ENCODE results near the gene CELF1. TPM values are rescaled to one million over a fixed set of nuclear protein-coding genes. Genes with fewer than 3 reads are reported as not detected.
"Not testable (repeated sequence)": the region's sequence is repeated elsewhere in the genome, so short reads cannot be mapped to it uniquely, and the experiment has no call there.

Gene CELF1
- total RNA-seq, 2 experiments from 2014 or later = 120 to 122 TPM

DNA sequence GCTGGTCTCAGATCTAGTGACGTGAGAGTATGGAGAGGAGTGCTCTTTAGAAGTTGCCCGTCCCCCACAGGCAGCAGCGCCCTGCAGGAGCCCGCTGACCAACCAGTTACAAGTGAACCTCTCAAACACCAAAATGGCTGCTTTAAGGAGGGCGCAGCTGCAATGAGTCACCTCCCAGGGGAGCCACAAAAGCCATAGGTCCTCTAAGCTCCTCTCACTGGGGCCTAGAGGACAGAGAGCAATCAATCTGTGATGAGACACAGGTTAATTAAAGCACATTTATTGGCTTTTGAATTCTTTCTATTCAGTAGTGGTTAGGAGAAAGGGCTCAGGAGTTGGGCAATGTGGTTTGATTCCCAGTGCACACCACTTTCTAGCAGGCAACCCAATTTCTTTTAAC lies 88.4 kb downstream of the CELF1 start:
- intact Hi-C loops (cut with micrococcal nuclease) = no loop called here
- ATAC-seq = peak; percentile 30
- H3K27me3 Mint-ChIP-seq = no peaks in the 10 kb centered on the region
- peak overlapping the region; percentile 55 for H3K27ac Mint-ChIP-seq
- DNase-seq = peak; percentile 12
- no peak overlapping the region for H3K4me3 Mint-ChIP-seq
- CTCF ChIA-PET = interaction anchor here (0.7 to 1.5 kb wide), 5 partner anchors 8 to 285 kb away, joined by 3 to 5 read pairs (median 3); no protein-coding TSS in a partner anchor
- peaks cover 6% of the 10 kb centered on the region for H3K4me1 Mint-ChIP-seq (ENCODE audit: low read depth)
- TF ChIP-seq, protein P1, sequence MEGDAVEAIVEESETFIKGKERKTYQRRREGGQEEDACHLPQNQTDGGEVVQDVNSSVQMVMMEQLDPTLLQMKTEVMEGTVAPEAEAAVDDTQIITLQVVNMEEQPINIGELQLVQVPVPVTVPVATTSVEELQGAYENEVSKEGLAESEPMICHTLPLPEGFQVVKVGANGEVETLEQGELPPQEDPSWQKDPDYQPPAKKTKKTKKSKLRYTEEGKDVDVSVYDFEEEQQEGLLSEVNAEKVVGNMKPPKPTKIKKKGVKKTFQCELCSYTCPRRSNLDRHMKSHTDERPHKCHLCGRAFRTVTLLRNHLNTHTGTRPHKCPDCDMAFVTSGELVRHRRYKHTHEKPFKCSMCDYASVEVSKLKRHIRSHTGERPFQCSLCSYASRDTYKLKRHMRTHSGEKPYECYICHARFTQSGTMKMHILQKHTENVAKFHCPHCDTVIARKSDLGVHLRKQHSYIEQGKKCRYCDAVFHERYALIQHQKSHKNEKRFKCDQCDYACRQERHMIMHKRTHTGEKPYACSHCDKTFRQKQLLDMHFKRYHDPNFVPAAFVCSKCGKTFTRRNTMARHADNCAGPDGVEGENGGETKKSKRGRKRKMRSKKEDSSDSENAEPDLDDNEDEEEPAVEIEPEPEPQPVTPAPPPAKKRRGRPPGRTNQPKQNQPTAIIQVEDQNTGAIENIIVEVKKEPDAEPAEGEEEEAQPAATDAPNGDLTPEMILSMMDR (IDR thresholded peaks at IDR 0.05) = no peak
- POLR2A ChIA-PET = no interaction called here
- H3K9me3 Mint-ChIP-seq = no peaks in the 10 kb centered on the region
- peaks cover 26% of the 10 kb centered on the region for H3K36me3 Mint-ChIP-seq (ENCODE audit: low read depth)

DNA sequence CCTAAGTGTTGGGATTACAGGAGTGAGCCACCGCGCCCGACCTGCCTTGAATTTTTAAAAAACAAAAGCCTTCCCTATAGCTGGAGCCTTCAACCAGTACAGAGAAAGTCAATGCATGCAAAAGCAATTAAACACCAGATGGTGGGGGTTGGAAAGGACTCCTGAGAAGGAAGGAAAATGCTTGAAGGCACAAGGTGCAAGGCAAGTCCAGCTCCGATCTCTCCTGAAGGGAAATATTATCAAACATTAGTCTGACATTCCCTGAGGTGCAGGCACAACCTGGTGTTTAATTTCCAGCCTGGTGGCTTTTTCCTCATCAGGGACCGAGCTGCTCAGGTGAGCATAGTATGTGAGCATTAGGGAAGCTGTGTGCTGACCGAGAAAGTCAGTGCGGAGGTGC lies 91.1 kb downstream of the CELF1 start:
- no peaks in the 10 kb centered on the region for H3K9me3 Mint-ChIP-seq
- no peak overlapping the region for H3K4me3 Mint-ChIP-seq
- no peaks in the 10 kb centered on the region for H3K27me3 Mint-ChIP-seq
- ATAC-seq (no peak), DNase-seq (no peak)
- H3K27ac Mint-ChIP-seq = no peak overlapping the region
- H3K4me1 Mint-ChIP-seq (ENCODE audit: low read depth) = no peaks in the 10 kb centered on the region
- CTCF ChIA-PET = interaction anchor here (1.5 kb wide), 1 partner anchor 18 kb away, joined by 6 read pairs; no protein-coding TSS in a partner anchor
- TF ChIP-seq, protein P1 (IDR thresholded peaks at IDR 0.05) = no peak
- intact Hi-C loops (cut with micrococcal nuclease) = no loop called here
- POLR2A ChIA-PET = no interaction called here
- H3K36me3 Mint-ChIP-seq (ENCODE audit: low read depth) = peaks cover 11% of the 10 kb centered on the region

DNA sequence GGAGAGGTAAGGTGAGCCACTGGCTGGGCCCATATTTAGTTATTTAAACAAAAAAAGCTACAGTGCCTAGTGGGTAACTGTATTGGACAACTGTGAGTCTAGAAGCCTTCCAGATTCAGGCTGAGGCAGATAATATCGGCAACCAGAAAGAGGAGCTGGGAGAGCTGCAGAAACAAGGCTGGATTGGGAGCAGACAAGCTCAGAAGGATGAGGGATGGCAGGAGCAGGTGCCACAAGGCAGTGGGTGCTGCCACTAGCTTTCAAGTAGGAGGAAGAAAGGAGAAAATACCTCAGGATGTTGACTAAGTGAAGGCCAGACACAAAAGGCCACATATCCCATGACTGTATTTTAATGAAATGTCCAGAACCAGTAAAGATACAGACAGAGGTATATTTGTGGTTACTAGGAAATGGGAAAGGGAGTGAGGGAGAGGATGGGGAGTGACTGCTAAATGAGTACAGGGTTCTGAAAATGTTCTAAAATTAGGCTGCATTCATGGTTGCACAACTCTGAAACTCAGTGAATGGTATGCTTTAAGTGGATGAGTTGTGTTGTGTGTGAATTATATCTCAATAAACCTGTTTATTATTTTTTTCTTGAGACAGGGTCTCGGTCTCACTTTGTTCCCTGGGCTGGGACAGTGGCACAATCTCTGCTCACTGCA lies 92.2 kb downstream of the CELF1 start:
- ChIA-PET CTCF (no interaction called here), POLR2A (no interaction called here)
- DNase-seq = no peak
- TF ChIP-seq, protein P1 (IDR thresholded peaks at IDR 0.05) = no peak
- intact Hi-C loops (cut with micrococcal nuclease) = no loop called here
- no peak for ATAC-seq
- H3K4me3 Mint-ChIP-seq = no peak overlapping the region
- H3K36me3 Mint-ChIP-seq (ENCODE audit: low read depth) = peaks cover 8% of the 10 kb centered on the region
- no peaks in the 10 kb centered on the region for H3K4me1 Mint-ChIP-seq (ENCODE audit: low read depth)
- H3K27me3 Mint-ChIP-seq = no peaks in the 10 kb centered on the region
- H3K9me3 Mint-ChIP-seq = no peaks in the 10 kb centered on the region
- H3K27ac Mint-ChIP-seq = peak overlapping the region; percentile 56

DNA sequence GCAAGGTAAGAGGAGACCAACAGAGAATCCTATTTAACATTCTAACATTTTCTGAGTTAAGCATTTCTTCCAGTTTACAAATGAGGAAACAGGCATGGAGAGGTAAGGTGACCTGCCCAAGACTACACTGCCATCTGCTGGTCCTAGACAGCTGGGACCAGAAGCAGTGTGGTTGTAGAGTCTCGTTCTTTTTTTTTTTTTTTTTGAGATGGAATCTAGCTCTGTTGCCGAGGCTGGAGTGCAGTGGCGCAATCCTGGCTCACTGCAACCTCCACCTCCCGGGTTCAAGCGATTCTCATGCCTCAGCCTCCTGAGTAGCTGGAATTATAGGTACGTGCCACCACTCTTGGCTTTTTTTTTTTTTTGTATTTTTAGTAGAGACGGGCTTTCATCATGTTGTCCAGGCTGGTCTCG lies 98.7 kb downstream of the CELF1 start:
- POLR2A ChIA-PET = interaction anchor here (0.6 to 0.9 kb wide), 2 partner anchors 25 to 276 kb away, joined by 3 read pairs; no protein-coding TSS in a partner anchor
- TF ChIP-seq, protein P1 (IDR thresholded peaks at IDR 0.05) = peak; percentile 76

GRCh38 chr11:47453365-47453764 lies 99.6 kb downstream of the CELF1 start:
- intact Hi-C loops (cut with micrococcal nuclease) = no loop called here
- Mint-ChIP-seq H3K27ac (no peak overlapping the region), H3K9me3 (no peaks in the 10 kb centered on the region), H3K36me3 (ENCODE audit: low read depth) (no peaks in the 10 kb centered on the region), H3K4me3 (no peak overlapping the region), H3K27me3 (no peaks in the 10 kb centered on the region), H3K4me1 (ENCODE audit: low read depth) (peaks cover 6% of the 10 kb centered on the region)
- CTCF ChIA-PET = interaction anchor here (0.7 to 3.1 kb wide), 11 partner anchors 9 to 111 kb away, joined by 3 to 23 read pairs (median 4); partner anchors contain the start of genes PSMC3 and PTPMT1
- TF ChIP-seq, protein P1 (IDR thresholded peaks at IDR 0.05) = no peak
- DNase-seq (peak; percentile 5), ATAC-seq (no peak)
- POLR2A ChIA-PET = interaction anchor here (0.6 to 1.0 kb wide), 2 partner anchors 59 to 213 kb away, joined by 3 to 5 read pairs; no protein-coding TSS in a partner anchor

More for the DNA sequence above, 98.7 kb downstream of the CELF1 start:
- CTCF ChIA-PET = interaction anchor here (0.7 to 3.1 kb wide), 10 partner anchors 10 to 110 kb away, joined by 3 to 23 read pairs (median 4); partner anchors contain the start of genes PSMC3 and PTPMT1
- intact Hi-C loops (cut with micrococcal nuclease); H3K36me3 Mint-ChIP-seq (ENCODE audit: low read depth); H3K4me1 Mint-ChIP-seq (ENCODE audit: low read depth); H3K9me3 Mint-ChIP-seq; H3K27me3 Mint-ChIP-seq; H3K27ac Mint-ChIP-seq; H3K4me3 Mint-ChIP-seq: not testable (repeated sequence)
- DNase-seq = peak; percentile 83
- peak; percentile 98 for ATAC-seq
